MG63 (cell line): ENCODE data around the gene MS4A1. TPM values are rescaled to one million over a fixed set of nuclear protein-coding genes. Genes with fewer than 3 reads are reported as not detected.

Experiments
- total RNA-seq: library from RNA; depleted of rRNA; stranded (reverse); fragments of >200 nt; shearing (Covaris generic); gene quantifications from 2 replicates; pipeline ENCODE4 v1.2.3, GENCODE V29; 2014; ENCODE audit warnings: low replicate concordance; rRNA removed

The MS4A1 gene
- total RNA-seq, 1 experiment from 2014 or later, result not detected

Other genes with a start within 250 kb of the MS4A1 start
- not detected in 2 replicates for gene MS4A4E, start 212.7 kb upstream of the MS4A1 start, total RNA-seq
- gene MS4A4A, start 175.2 kb upstream of the MS4A1 start, total RNA-seq, result not detected in 2 replicates
- not detected in 2 replicates for gene MS4A6E, start 128.6 kb upstream of the MS4A1 start, total RNA-seq
- not detected in 2 replicates for gene MS4A7, start 77.3 kb upstream of the MS4A1 start, total RNA-seq
- gene MS4A14, start 59.4 kb upstream of the MS4A1 start, total RNA-seq, result not detected in 2 replicates
- not detected in 2 replicates for gene MS4A5, start 26.3 kb upstream of the MS4A1 start, total RNA-seq
- not detected in 2 replicates for gene MS4A12, start 36.9 kb downstream of the MS4A1 start, total RNA-seq
- gene MS4A13, start 59.5 kb downstream of the MS4A1 start, total RNA-seq, result not detected in 2 replicates
- gene MS4A8, start 243.8 kb downstream of the MS4A1 start, total RNA-seq, result not detected in 2 replicates